Measurements from ENCODE around the gene KDM5B. TPM values are rescaled to one million over a fixed set of nuclear protein-coding genes. Genes with fewer than 3 reads are reported as not detected.

Gene KDM5B
- total and polyA plus RNA-seq, 5 donors from 2014 or later = 13.7 to 77.7 (median 15.1) TPM

- Mint-ChIP-seq H3K27me3 (peaks cover 23% of the 10 kb centered on the region), H3K4me3 (no peak overlapping the region)
Observed at GRCh38 chr1:202689082-202689481, 119.1 kb downstream of the KDM5B start.

GRCh38 chr1:202688401-202688800 is 119.8 kb downstream of the KDM5B start:
- Mint-ChIP-seq H3K4me3 (no peak overlapping the region), H3K36me3 (no peaks in the 10 kb centered on the region), H3K9me3 (peaks cover 0 to 5% (median 2%) of the 10 kb centered on the region in 7 donors), H3K27ac (no peak overlapping the region), H3K27me3 (peaks cover 18% of the 10 kb centered on the region), H3K4me1 (no peaks in the 10 kb centered on the region)
- Histone ChIP-seq H3K27me3 (ENCODE audit: control insufficient read depth, insufficient read depth, low read length) (peaks cover 2% of the 10 kb centered on the region), H3K27ac (ENCODE audit: insufficient read depth, low read length, poor library complexity, severe bottlenecking) (no peak overlapping the region), H3K4me3 (ENCODE audit: low read depth, low read length) (no peak overlapping the region), H3K36me3 (ENCODE audit: control insufficient read depth, insufficient read depth, low read length) (no peaks in the 10 kb centered on the region), H3K4me1 (ENCODE audit: control insufficient read depth, insufficient read depth, low read length, poor library complexity, severe bottlenecking) (no peaks in the 10 kb centered on the region), H3K9me3 (ENCODE audit: control insufficient read depth in 2 of 2, low read length in 2 of 2) (no peaks in the 10 kb centered on the region)
- DNase-seq (no peak), ATAC-seq (ENCODE audit: low read depth in 2 of 2) (no peak)

More at GRCh38 chr1:202689082-202689481, 119.1 kb downstream of the KDM5B start:
- Histone ChIP-seq H3K27ac (ENCODE audit: insufficient read depth, low read length, poor library complexity, severe bottlenecking) (no peak overlapping the region), H3K9me3 (ENCODE audit: control insufficient read depth in 2 of 2, low read length in 2 of 2) (no peaks in the 10 kb centered on the region), H3K4me1 (ENCODE audit: control insufficient read depth, insufficient read depth, low read length, poor library complexity, severe bottlenecking) (no peaks in the 10 kb centered on the region), H3K27me3 (ENCODE audit: control insufficient read depth, insufficient read depth, low read length) (peaks cover 6% of the 10 kb centered on the region), H3K4me3 (ENCODE audit: low read depth, low read length) (no peak overlapping the region), H3K36me3 (ENCODE audit: control insufficient read depth, insufficient read depth, low read length) (no peaks in the 10 kb centered on the region)
- Mint-ChIP-seq H3K9me3 (peaks cover 0 to 5% (median 2%) of the 10 kb centered on the region in 7 donors), H3K27ac (no peak overlapping the region), H3K36me3 (no peaks in the 10 kb centered on the region), H3K4me1 (no peaks in the 10 kb centered on the region)
- no peak for DNase-seq
- no peak for ATAC-seq (ENCODE audit: low read depth in 2 of 2)

DNA sequence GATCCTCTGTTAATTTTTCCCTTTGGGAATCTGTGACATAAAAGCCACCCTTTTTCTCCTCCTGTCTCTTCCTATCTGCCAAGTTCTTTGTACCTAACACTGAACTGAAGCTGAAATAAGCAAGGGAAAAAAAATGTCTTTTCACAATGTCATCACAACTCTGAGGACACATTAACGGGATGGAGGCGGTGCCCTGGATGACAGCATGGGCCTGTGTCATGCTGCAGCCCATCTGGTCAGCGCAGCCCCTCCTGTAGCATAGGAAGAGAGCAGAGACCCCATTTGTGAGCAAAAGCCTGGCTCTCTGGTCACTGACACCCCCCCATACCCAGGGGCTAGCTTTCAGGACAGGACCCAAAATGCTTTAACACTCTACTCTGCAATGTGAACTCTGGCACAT is 120.4 kb downstream of the KDM5B start:
- H3K9me3 ChIP-seq (ENCODE audit: control insufficient read depth in 2 of 2, low read length in 2 of 2) = no peaks in the 10 kb centered on the region
- no peaks in the 10 kb centered on the region for H3K4me1 ChIP-seq (ENCODE audit: control insufficient read depth, insufficient read depth, low read length, poor library complexity, severe bottlenecking)
- H3K9me3 Mint-ChIP-seq = peaks cover 0 to 2% (median 0%) of the 10 kb centered on the region in 7 donors
- H3K27ac ChIP-seq (ENCODE audit: insufficient read depth, low read length, poor library complexity, severe bottlenecking) = no peak overlapping the region
- H3K4me3 ChIP-seq (ENCODE audit: low read depth, low read length) = no peak overlapping the region
- no peak overlapping the region for H3K27ac Mint-ChIP-seq
- H3K4me1 Mint-ChIP-seq = no peaks in the 10 kb centered on the region
- H3K36me3 Mint-ChIP-seq = no peaks in the 10 kb centered on the region
- DNase-seq = no peak
- H3K36me3 ChIP-seq (ENCODE audit: control insufficient read depth, insufficient read depth, low read length) = no peaks in the 10 kb centered on the region
- no peak overlapping the region for H3K4me3 Mint-ChIP-seq
- H3K27me3 Mint-ChIP-seq = peaks cover 14% of the 10 kb centered on the region
- ATAC-seq (ENCODE audit: low read depth in 2 of 2) = no peak
- H3K27me3 ChIP-seq (ENCODE audit: control insufficient read depth, insufficient read depth, low read length) = peaks cover 2% of the 10 kb centered on the region

- Mint-ChIP-seq H3K4me3 (no peak overlapping the region), H3K27me3 (peaks cover 16% of the 10 kb centered on the region)
Observed at GRCh38 chr1:202687370-202687769, 120.9 kb downstream of the KDM5B start.

DNA sequence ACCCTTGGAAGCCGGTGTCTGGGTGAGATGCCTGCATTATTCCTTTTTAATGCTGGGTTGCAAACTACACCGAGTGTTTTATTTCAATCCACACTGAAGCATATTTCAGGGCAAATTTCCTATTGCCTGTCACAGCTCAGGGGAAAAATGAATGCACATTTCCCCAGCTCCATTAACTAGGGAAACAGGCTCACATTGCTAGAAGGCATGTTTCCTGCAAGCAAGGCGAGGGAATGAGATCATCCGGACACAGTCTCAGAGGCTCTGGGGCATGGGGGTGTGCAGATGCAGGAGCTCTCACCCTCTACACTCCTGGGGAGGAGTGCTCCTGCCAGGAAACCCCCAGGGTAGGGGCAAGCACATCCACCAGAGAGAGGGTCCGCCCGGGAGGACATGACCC is 122.6 kb downstream of the KDM5B start:
- no peaks in the 10 kb centered on the region for H3K9me3 Mint-ChIP-seq
- Histone ChIP-seq H3K36me3 (ENCODE audit: control insufficient read depth, insufficient read depth, low read length) (no peaks in the 10 kb centered on the region), H3K27ac (ENCODE audit: insufficient read depth, low read length, poor library complexity, severe bottlenecking) (no peak overlapping the region), H3K4me3 (ENCODE audit: low read depth, low read length) (no peak overlapping the region), H3K9me3 (ENCODE audit: control insufficient read depth in 2 of 2, low read length in 2 of 2) (no peaks in the 10 kb centered on the region), H3K27me3 (ENCODE audit: control insufficient read depth, insufficient read depth, low read length) (peaks cover 3% of the 10 kb centered on the region), H3K4me1 (ENCODE audit: control insufficient read depth, insufficient read depth, low read length, poor library complexity, severe bottlenecking) (no peaks in the 10 kb centered on the region)
- no peaks in the 10 kb centered on the region for H3K4me1 Mint-ChIP-seq
- H3K36me3 Mint-ChIP-seq = no peaks in the 10 kb centered on the region
- H3K27ac Mint-ChIP-seq = no peak overlapping the region
- no peak for ATAC-seq (ENCODE audit: low read depth in 2 of 2)
- no peak overlapping the region for H3K4me3 Mint-ChIP-seq
- DNase-seq = no peak
- H3K27me3 Mint-ChIP-seq = peaks cover 16% of the 10 kb centered on the region

More at GRCh38 chr1:202687370-202687769, 120.9 kb downstream of the KDM5B start:
- Histone ChIP-seq H3K27me3 (ENCODE audit: control insufficient read depth, insufficient read depth, low read length) (peaks cover 3% of the 10 kb centered on the region), H3K36me3 (ENCODE audit: control insufficient read depth, insufficient read depth, low read length) (no peaks in the 10 kb centered on the region), H3K4me1 (ENCODE audit: control insufficient read depth, insufficient read depth, low read length, poor library complexity, severe bottlenecking) (no peaks in the 10 kb centered on the region), H3K9me3 (ENCODE audit: control insufficient read depth in 2 of 2, low read length in 2 of 2) (no peaks in the 10 kb centered on the region), H3K4me3 (ENCODE audit: low read depth, low read length) (no peak overlapping the region), H3K27ac (ENCODE audit: insufficient read depth, low read length, poor library complexity, severe bottlenecking) (no peak overlapping the region)
- DNase-seq = no peak
- Mint-ChIP-seq H3K27ac (no peak overlapping the region), H3K9me3 (peaks cover 0 to 2% (median 0%) of the 10 kb centered on the region in 7 donors), H3K4me1 (no peaks in the 10 kb centered on the region), H3K36me3 (no peaks in the 10 kb centered on the region)
- no peak for ATAC-seq (ENCODE audit: low read depth in 2 of 2)

DNA sequence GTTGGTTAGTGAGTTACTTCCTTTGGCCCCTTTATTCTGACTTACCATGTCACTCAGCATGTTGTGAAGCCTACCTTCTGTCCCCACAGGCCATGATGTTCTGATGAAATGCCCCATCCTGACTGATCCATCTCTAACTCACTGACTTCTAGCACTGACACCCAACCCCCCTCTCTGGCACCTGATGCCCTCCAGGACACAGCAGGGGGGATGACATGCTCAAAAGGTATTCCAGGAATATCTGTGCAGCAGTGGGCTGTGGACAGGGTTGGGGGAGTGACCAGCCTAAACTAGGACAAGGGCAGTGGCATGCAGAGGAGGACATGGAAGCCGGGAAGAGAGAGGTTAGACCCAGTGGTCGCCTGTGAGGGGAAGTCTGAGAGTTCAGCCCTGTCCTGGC is 123.5 kb downstream of the KDM5B start:
- Mint-ChIP-seq H3K9me3 (no peaks in the 10 kb centered on the region), H3K36me3 (no peaks in the 10 kb centered on the region), H3K4me3 (no peak overlapping the region), H3K27ac (no peak overlapping the region), H3K27me3 (peaks cover 17% of the 10 kb centered on the region), H3K4me1 (no peaks in the 10 kb centered on the region)
- H3K27ac ChIP-seq (ENCODE audit: insufficient read depth, low read length, poor library complexity, severe bottlenecking) = no peak overlapping the region
- no peaks in the 10 kb centered on the region for H3K4me1 ChIP-seq (ENCODE audit: control insufficient read depth, insufficient read depth, low read length, poor library complexity, severe bottlenecking)
- no peaks in the 10 kb centered on the region for H3K9me3 ChIP-seq (ENCODE audit: control insufficient read depth in 2 of 2, low read length in 2 of 2)
- no peak overlapping the region for H3K4me3 ChIP-seq (ENCODE audit: low read depth, low read length)
- H3K27me3 ChIP-seq (ENCODE audit: control insufficient read depth, insufficient read depth, low read length) = peaks cover 3% of the 10 kb centered on the region
- DNase-seq (no peak), ATAC-seq (ENCODE audit: low read depth in 2 of 2) (no peak)
- no peaks in the 10 kb centered on the region for H3K36me3 ChIP-seq (ENCODE audit: control insufficient read depth, insufficient read depth, low read length)

- no peaks in the 10 kb centered on the region for H3K36me3 ChIP-seq (ENCODE audit: control insufficient read depth, insufficient read depth, low read length)
- peaks cover 29% of the 10 kb centered on the region for H3K27me3 Mint-ChIP-seq
- H3K27me3 ChIP-seq (ENCODE audit: control insufficient read depth, insufficient read depth, low read length) = peaks cover 3% of the 10 kb centered on the region
Observed at GRCh38 chr1:202683029-202683428, 125.2 kb downstream of the KDM5B start.

DNA sequence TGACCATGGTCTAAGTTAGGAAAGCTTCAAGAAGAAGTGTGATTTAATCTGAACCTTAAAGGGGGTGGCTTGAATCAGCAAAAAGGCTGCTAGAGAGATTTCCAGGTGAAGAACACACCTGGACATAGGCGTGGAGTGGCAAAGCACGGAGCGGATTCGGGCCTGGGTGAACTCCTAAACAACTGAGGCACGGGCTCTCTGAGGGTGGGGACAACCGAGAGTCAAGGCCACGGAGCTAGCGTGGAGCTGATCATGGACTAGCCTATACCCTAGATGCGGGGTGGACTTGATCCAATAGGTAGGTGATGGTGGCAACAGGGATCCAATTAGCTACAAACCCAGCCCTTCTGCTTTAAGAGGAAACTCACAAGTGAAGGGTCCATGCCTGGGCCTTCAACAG is 125.7 kb downstream of the KDM5B start:
- no peak overlapping the region for H3K4me3 Mint-ChIP-seq
- no peaks in the 10 kb centered on the region for H3K4me1 Mint-ChIP-seq
- H3K27me3 ChIP-seq (ENCODE audit: control insufficient read depth, insufficient read depth, low read length) = peaks cover 3% of the 10 kb centered on the region
- H3K9me3 ChIP-seq (ENCODE audit: control insufficient read depth in 2 of 2, low read length in 2 of 2) = peaks cover 0 to 2% of the 10 kb centered on the region in 2 experiments
- ATAC-seq (ENCODE audit: low read depth in 2 of 2) (no peak), DNase-seq (no peak)
- H3K27ac Mint-ChIP-seq = no peak overlapping the region
- H3K27ac ChIP-seq (ENCODE audit: insufficient read depth, low read length, poor library complexity, severe bottlenecking) = no peak overlapping the region
- peaks cover 29% of the 10 kb centered on the region for H3K27me3 Mint-ChIP-seq
- H3K4me1 ChIP-seq (ENCODE audit: control insufficient read depth, insufficient read depth, low read length, poor library complexity, severe bottlenecking) = no peaks in the 10 kb centered on the region
- no peak overlapping the region for H3K4me3 ChIP-seq (ENCODE audit: low read depth, low read length)
- no peaks in the 10 kb centered on the region for H3K36me3 ChIP-seq (ENCODE audit: control insufficient read depth, insufficient read depth, low read length)
- H3K9me3 Mint-ChIP-seq = peaks cover 0 to 6% (median 0%) of the 10 kb centered on the region in 7 donors
- H3K36me3 Mint-ChIP-seq = peaks cover 5% of the 10 kb centered on the region

More at GRCh38 chr1:202683029-202683428, 125.2 kb downstream of the KDM5B start:
- Mint-ChIP-seq H3K36me3 (peaks cover 5% of the 10 kb centered on the region), H3K4me1 (no peaks in the 10 kb centered on the region), H3K4me3 (no peak overlapping the region), H3K27ac (no peak overlapping the region), H3K9me3 (peaks cover 0 to 6% (median 0%) of the 10 kb centered on the region in 7 donors)
- ATAC-seq (ENCODE audit: low read depth in 2 of 2) (no peak), DNase-seq (no peak)
- no peak overlapping the region for H3K4me3 ChIP-seq (ENCODE audit: low read depth, low read length)
- H3K4me1 ChIP-seq (ENCODE audit: control insufficient read depth, insufficient read depth, low read length, poor library complexity, severe bottlenecking) = no peaks in the 10 kb centered on the region
- H3K9me3 ChIP-seq (ENCODE audit: control insufficient read depth in 2 of 2, low read length in 2 of 2) = no peaks in the 10 kb centered on the region
- H3K27ac ChIP-seq (ENCODE audit: insufficient read depth, low read length, poor library complexity, severe bottlenecking) = no peak overlapping the region
